Stimulated activated CD4-positive, alpha-beta T cell treated with anti-CD3 and anti-CD28 coated beads, Interleukin-15, amount 100 ng/mL, for 24 hours (primary cell): ENCODE results near the gene ERCC2.
"Not testable (repeated sequence)": the region's sequence is repeated elsewhere in the genome, so short reads cannot be mapped to it uniquely, and the experiment has no call there.

Experiments
- DNase-seq: peaks from one replicate; pipeline ENCODE4 v3.0.0-alpha.2; 2020

The ERCC2 gene

DNA sequence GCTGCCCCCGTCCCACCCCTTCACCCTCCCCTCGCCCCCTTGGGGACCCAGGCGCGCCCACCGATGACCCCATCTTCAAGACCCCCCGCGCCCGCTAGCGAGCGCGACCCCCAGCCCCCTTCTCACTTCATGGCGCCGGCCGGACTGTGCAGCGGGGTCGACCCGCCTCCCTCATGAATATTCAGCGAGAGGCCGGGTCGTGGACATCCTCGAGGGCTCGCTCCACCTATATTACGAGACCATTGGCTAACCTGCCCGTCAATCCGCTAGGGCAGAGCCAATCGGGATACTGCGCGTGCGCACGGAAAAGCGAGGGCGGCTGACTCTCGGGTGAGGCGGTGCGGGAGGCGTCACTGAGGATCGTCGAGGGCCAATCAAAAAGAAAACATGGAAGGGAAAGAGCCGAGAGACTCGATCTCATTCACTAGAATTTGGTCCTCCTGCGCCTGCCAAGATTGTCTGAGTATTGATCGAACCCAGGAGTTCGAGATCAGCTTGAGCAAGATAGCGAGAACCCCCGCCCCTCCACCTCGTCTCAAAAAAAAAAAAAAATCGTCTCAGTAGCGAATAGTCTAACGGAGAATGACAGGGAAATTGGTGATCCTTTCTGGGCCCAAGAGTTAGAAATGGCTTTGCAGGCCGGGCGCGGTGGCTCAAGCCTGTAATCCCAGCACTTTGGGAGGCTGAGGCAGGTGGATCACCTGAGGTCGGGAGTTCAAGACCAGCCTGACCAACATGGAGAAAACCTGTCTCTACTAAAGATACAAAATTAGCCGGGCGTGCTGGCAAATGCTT lies at the start of gene ERCC2:
Gene ERCC2 (minus strand): TSS at position 164 of the 795 bp plus-strand sequence. CDS start 33 bp downstream, at position 131.
- peak; percentile 100 for DNase-seq

DNA sequence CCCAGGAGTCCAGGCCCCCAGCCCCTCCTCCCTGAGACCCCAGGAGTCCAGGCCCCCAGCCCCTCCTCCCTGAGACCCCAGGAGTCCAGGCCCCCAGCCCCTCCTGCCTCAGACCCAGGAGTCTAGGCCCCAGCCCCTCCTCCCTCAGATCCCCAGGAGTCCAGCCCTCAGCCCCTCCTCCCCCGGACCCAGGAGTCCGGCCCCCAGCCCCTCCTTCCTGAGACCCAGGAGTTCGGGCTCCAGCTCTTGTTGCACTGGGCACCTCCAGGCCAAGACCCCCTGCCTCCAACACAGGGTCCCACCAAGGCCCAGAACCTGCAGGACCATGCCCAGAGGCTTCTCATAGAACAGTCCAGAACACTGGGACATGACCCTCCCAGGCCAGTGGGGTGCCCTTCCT lies 49.5 kb upstream of the ERCC2 start:
- no peak for DNase-seq

GRCh38 chr19:45419396-45419795 lies 49.0 kb upstream of the ERCC2 start:
- DNase-seq, result no peak

DNA sequence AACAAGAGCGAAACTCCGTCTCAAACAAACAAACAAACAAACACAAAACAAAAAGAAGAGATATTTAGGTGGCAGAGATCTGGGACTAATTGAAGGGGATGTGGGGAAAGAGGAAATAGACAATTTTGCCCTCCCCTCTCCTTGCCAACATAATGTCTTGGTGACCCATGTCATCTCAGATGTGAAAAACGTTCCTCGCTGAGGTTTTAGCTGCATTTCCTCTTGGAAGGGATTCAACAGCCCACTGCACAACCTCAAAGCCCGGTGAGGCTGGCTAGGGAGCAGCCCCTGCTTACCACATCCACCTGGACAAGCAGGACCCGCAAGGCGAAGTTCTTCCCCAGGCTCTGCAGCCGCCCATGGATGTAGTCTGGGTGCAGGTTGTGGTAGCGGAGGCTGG lies 48.4 kb upstream of the ERCC2 start:
- DNase-seq, result no peak

DNA sequence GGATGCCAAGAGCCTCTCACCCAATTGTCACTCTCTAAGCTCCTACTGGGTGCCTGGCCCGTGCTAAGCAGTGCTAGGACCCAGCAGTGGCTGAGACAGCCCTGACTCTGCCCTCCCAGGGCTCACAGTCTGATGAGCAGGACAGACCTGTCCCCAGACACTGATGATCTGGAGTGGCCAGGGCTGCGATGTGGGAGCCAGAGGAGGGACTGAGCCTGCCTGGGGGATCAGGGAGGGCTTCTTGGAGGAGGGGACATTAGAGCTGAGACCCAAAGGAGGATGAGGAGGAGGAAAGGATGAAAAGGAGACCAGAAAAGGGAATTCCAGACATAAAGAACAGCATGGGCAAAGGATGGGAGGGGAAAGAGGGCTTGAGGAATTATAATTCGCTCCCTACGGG lies 46.8 kb upstream of the ERCC2 start:
- no peak for DNase-seq

- DNase-seq, result no peak
Measured at GRCh38 chr19:45414468-45414867, 44.1 kb upstream of the ERCC2 start.

DNA sequence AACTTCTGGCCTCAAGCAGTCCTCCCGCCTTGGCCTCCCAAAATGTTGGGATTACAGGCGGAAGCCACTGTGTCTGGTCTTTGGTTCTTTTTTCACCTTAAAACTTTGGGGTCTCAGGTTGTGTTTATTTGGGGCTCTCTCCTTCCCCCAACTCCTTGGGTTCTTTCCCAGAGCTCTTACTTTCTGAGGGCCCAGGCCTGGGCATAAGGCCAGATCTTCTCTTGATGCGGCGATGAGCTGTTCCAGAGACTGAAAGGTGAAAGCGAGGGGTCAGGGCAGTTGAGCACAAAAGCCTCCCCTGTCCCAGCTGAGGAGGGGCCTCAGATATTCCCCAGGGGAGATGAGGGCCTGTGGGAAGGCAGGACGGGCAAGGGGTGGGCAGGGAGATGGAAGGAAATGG lies 43.1 kb upstream of the ERCC2 start:
- DNase-seq, result no peak

DNA sequence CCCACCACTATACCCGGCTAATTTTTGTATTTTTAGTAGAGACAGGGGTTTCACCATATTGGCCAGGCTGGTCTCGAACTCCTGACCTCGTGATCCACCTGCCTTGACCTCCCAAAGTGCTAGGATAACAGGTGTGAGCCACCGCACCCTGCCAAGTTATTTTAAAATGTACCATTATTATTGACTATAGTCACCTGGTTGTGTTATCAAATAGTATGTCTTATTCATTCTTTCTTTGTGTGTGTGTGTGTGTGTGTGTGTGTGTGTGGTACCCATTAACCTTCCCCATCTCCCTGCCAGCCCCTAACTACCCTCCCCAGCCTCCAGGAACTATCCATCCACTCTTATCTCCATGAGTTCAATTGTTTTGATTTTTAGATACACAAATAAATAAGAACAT lies 40.0 kb upstream of the ERCC2 start:
- not testable (repeated sequence) for DNase-seq

- no peak for DNase-seq
Measured at GRCh38 chr19:45409557-45409920, 39.2 kb upstream of the ERCC2 start.

DNA sequence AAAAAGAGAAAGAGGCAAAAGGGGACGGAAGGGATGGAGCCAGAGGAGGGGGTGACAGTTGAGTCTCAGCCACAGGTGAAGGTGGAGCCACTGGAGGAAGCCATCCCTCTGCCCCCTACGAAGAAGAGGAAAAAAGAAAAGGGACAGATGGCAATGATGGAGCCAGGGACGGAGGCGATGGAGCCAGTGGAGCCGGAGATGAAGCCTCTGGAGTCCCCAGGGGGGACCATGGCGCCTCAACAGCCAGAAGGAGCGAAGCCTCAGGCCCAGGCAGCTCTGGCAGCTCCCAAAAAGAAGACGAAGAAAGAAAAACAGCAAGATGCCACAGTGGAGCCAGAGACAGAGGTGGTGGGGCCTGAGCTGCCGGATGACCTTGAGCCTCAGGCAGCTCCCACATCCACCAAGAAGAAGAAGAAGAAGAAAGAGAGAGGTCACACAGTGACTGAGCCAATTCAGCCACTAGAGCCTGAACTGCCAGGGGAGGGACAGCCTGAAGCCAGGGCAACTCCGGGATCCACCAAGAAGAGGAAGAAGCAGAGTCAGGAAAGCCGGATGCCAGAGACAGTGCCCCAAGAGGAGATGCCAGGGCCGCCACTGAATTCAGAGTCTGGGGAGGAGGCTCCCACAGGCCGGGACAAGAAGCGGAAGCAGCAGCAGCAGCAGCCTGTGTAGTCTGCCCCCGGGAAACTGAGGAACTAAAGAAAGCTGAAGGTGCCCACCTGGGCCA lies 38.6 kb upstream of the ERCC2 start:
- no peak for DNase-seq

DNA sequence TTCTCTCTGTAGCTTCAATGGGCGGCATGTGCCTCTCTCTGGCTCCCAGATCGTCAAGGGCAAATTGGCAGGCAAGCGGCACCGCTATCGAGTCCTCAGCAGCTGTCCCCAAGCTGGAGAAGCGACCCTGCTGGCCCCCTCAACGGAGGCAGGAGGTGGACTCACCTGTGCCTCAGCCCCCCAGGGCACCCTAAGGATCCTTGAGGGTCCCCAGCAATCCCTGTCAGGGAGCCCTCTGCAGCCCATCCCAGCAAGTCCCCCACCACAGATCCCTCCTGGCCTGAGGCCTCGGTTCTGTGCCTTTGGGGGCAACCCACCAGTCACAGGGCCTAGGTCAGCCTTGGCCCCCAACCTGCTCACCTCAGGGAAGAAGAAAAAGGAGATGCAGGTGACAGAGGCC lies 37.7 kb upstream of the ERCC2 start:
- no peak for DNase-seq

- DNase-seq, result not testable (repeated sequence)
Measured at GRCh38 chr19:45407585-45407984, 37.2 kb upstream of the ERCC2 start.

GRCh38 chr19:45407091-45407375 lies 36.7 kb upstream of the ERCC2 start:
- DNase-seq, result no peak

DNA sequence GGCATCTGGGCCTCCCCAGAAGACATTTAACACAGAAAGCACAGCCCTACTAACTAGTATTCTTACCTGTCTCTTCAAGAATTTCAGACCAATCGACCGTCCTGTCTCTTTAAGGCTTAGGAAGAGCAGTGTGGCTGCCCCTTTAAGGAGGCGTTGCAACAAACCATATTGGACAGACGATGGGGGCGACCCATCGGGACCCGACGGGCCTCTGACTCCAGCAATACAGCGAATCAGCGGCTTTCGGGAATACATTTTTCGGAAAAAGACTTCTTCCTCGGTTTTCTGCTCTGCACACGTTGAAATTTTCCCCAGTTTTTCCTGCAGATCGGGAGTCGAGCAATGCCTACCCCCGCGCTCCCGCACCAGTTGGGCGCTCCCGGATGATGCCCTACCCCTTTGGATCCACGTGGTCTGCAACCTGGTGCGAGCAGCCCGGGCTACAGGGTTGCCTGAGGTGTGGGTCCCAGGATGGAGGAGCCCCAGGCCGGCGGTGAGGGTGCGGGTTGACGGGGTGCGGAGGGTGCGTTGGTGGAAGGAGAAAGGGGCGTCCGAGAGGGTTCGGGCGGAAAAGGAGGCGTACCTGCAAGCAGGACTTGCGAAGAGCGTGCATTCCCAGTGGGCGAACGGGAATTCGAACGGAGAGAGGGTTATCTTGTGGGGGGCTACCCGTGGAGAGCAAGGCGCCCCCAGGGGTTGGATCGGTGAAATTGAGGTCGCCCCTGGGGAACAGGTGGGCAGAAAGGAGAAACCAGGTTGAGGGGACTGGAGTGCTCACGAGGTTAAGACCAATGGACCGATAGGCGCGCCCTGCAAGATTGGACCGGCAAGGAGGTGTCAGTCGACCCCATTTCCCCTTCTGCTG lies 36.1 kb upstream of the ERCC2 start, which contains the start of gene POLR1G:
Gene POLR1G (plus strand): TSS at position 419 of the 865 bp plus-strand sequence. CDS start 53 bp downstream, at position 472.
- DNase-seq, result peak; percentile 89

GRCh38 chr19:45405435-45406225 lies 35.3 kb upstream of the ERCC2 start:
- DNase-seq, result peak; percentile 90

GRCh38 chr19:45404557-45405434 lies 34.4 kb upstream of the ERCC2 start, which contains the start of gene PPP1R13L:
TSS of gene PPP1R13L (minus strand) at chr19:45405069. CDS start at chr19:45398318, 6,751 bp downstream.
- peak; percentile 80 for DNase-seq

DNA sequence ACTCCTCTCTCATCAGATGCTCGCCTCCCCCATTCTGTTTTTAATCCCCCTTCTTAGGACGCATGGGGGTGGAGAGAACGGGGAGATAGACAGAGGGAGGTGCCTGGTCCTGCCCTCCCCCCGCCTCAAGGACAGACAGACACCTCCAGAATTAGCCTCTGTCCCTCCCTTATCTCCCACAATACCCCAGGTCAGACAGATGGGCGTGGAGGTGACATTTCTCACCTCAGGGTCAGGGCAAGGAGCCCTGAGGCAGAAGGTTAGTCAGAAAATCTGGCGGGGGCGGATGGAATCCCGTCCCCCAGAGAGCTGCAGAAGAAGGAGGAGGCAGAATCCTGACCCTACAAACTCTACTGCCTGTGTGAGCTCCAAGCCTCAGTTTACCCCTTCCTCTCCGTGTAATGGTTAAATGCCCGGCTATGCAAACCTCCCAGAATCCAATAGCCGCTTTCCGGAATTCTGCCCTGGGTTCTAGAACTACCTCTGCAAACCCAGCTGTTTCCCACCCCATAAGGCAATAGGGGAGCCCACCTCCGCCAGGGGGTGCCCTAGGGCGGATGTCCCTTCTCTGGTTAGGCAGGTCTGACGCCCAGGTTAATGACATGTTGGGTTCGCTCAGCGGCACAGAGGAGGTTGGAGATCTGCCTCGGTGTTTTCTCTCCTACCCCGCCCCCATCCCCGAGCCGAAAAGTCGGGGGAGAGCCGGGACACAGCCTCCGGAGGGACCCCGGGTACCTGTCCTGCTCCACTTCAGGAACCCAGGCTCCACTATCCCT lies 33.6 kb upstream of the ERCC2 start:
- peak; percentile 79 for DNase-seq

GRCh38 chr19:45403272-45403671 lies 32.9 kb upstream of the ERCC2 start:
- no peak for DNase-seq

DNA sequence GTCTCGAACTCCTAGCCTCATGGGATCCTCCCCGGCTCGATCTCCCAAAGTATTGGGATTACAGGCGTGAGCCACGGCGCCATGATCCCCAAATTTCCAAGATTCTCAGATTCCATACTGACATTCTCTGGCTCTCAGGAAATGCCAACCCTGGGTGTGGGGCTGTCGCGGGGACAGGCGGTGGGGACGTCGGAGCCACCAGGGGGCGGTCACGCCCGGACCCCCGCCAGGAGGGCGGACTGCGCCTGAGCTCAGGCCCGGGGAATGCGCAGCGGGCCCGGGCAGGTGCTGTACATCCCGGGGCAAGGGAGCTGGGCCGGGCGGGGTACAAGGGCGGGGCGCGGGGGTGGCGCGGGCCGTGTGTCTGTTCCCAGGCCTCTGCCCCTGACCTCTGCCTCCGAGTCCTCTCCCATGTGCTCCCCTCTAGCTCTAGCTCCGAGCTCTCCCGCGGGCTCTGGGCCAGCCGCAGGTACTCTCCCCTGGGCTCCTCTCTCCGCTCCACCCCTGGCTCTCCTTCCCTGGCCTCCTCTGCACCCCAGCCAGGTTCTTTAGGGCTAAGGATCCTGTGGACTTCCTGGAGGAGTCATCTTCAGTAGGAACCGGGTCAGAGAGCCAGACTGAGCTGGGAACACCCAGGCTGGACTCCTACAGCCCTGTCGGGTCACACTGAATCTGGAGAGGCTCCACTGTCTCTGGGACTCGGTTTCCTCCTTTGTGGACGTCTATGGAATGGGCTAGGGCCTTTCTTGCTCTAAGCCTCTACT lies 32.1 kb upstream of the ERCC2 start:
- DNase-seq, result peak; percentile 55

DNA sequence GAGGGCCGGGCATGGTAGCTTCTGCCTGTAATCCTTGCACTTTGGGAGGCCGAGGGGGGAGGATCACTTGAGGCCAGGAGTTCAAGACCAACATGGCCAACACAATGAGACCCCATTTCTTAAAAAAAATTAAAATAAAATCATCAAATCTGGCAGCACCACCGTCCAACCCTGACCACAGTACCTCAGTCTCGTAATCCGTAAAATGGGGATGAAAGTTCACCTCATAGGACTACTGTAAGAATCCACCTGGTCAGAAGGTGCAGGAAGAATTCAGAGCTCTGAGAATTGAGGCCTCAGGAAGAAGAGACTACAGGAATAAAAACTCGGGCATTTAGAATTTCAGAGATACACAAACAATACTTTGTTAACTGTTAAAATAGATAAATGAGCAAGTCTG lies 31.4 kb upstream of the ERCC2 start:
- DNase-seq, result no peak
